Measurements from ENCODE around the gene PAIP2.
"Not testable (repeated sequence)": the region's sequence is repeated elsewhere in the genome, so short reads cannot be mapped to it uniquely, and the experiment has no call there.

PAIP2 gene

GRCh38 chr5:139371482-139372435 is 30.1 kb downstream of the PAIP2 start:
- H3K4me3 ChIP-seq (ENCODE audit: low read depth, low read length) = no peak overlapping the region
- no peak for DNase-seq (ENCODE audit: low read depth)

- DNase-seq (ENCODE audit: low read depth) = no peak
- H3K4me3 ChIP-seq (ENCODE audit: low read depth, low read length) = no peak overlapping the region
Measured at GRCh38 chr5:139374909-139375308, 33.3 kb downstream of the PAIP2 start.

DNA sequence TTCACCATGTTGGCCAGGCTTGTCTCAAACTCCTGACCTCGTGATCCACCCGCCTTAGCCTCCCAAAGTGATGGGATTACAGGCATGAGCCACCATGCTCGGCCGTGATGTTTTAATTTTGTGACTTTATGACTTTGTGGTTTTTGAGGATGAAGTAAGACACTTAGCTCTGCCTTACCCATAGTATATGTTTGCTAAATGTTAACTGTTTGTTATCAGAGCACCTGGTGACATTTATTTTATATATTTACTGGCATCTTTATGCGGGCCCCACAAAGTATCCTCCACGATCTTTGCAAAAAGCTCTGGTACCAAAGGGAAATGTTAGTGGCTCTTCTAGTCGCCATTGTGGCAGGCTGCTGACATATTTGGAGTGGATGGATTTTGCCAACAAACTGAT is 34.7 kb downstream of the PAIP2 start:
- H3K4me3 ChIP-seq (ENCODE audit: low read depth, low read length) = no peak overlapping the region
- DNase-seq (ENCODE audit: low read depth) = no peak

DNA sequence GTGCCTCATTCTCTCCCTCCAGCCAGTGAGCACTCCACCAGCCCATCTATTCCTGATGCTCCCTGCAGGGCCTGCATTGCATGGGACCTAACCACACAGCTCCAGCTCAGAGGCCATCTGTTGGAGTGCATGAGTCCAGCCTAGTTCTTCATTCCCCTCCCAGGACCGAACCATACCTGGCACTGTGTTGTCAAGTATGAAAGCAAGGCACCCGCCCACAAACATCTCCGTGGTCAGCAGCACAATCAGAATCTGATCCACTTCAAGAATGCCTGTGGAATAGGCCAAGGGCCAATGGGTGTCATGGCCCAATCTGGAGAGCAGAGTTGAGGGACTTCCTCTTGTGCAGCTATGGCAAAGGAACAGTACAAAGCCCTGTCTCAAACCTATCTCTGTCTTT is 35.6 kb downstream of the PAIP2 start:
- no peak overlapping the region for H3K4me3 ChIP-seq (ENCODE audit: low read depth, low read length)
- DNase-seq (ENCODE audit: low read depth) = no peak

DNA sequence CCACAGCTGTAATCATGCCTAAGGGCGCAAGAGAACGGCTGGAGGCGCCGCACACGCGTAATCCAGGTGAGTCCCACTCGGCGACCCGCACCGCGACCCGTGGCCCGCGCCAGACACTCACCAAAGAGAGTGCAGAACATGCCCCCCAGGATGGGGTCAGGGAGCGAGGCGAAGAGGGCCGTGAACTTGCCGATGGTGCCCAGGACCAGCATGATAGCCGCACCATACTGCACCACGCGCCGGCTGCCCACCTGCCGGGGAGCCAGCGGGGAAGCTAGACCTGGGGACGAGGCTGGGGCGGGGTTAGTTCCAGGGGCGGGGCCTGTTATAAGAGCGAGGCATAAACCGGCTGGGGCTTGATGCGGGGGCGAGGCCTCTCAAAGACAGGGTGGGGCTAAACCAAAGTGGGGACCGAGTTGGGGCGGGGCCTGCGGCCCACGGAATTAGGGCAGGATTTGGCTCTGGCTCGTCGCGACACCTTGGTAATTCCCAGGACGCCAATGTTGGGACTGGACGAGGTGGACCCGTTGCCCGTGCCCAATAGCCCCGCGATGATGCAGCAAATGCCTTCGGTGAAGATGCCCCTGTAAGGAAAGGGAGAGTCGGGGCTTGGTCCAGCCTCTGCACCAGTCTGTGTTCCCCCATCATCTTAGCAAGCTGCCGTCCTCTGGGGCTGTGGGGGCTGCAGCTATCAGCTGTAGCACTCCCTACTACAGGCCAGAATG is 36.6 kb downstream of the PAIP2 start:
- DNase-seq (ENCODE audit: low read depth) = no peak
- no peak overlapping the region for H3K4me3 ChIP-seq (ENCODE audit: low read depth, low read length)

- DNase-seq (ENCODE audit: low read depth) = no peak
Measured at GRCh38 chr5:139378941-139379361, 37.3 kb downstream of the PAIP2 start.

GRCh38 chr5:139379626-139380449 is 38.2 kb downstream of the PAIP2 start:
- no peak overlapping the region for H3K4me3 ChIP-seq (ENCODE audit: low read depth, low read length)
- no peak for DNase-seq (ENCODE audit: low read depth)

More at GRCh38 chr5:139378941-139379361, 37.3 kb downstream of the PAIP2 start:
- H3K4me3 ChIP-seq (ENCODE audit: low read depth, low read length) = no peak overlapping the region

DNA sequence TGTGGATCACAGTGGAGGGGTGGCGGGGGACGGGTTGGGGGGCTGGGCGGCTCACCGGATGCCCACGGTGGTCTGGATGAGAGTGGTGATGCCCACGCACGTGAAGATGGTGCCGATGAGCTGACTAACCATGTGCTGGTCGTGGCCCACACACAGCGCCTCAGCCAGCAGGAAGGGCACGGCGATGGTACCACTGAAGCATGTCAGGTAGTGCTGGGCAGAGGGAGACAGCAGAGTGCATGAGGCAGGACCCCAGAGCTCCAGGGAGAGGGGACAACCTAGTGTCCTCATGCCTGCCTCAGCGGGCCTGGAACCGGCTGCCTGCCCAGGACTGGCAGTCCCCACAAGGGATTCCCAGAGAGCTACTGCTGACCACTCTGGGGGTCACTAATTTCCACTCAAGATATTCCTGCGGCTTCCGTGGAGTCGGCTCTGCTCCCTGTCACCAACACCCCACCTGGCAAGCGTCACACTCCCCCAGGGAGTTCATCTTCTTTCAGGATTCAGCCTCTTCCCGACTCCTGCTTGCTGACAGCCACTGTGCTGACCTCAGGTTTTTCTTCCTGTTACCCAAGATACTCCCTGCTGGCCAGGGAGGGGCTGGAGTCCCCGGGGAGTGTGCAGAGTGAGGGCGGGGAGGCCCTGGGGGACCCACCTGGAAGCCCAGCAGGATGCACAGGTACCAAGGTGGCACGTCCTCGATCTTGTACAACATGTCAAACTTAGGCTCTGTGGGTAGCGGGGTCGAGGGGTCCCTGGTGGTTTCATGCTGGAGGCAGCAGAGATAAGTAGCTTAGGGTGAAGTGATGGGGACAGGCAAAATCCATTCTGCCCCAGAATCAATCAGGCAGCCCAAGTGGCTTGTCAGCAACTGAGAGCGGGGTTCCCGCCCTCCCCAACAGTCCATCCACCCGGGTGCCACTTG is 40.4 kb downstream of the PAIP2 start:
- no peak for DNase-seq (ENCODE audit: low read depth)
- no peak overlapping the region for H3K4me3 ChIP-seq (ENCODE audit: low read depth, low read length)

GRCh38 chr5:139382807-139383206 is 41.2 kb downstream of the PAIP2 start:
- H3K4me3 ChIP-seq (ENCODE audit: low read depth, low read length) = no peak overlapping the region

DNA sequence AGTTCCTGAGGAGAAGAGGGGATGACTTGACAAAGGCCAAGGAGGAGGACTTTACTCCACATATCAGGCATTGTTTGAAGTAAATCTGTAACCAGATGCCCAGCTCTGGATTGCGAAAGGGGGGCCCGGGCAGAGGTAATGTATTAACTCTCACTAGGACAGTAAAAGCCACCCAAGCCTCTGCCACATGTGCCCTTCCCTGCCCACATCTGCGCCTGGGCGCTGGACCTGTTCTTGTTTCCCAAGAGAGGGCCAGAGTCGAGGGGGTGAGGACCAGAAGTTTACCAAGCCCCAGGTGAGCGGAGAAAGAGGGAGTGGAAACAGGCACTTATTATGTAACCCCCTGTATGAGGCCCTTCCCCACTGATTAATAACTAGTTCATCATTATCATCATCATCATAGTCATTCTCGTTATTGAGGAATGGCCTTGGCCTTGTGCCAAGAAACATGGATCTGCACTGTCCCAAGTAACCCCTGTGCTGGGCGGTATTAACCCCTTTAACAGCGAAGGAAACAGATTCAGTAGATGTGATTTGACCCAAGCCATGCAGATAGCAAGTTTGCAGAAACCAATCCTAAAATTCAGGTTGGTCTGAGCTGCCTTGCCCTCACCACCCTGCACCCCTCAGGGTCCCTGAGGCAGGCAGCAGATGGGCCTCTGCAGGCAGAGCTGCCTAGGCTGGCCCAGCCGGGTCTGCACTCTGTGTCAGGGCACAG is 41.8 kb downstream of the PAIP2 start, which contains the start of gene SLC23A1:
Gene SLC23A1, minus strand, starts transcription at position 23 of the 718 bp plus-strand sequence. CDS start 44 bp downstream, outside the sequence.
- H3K4me3 ChIP-seq (ENCODE audit: low read depth, low read length) = no peak within 1 kb of the TSS

More at GRCh38 chr5:139382807-139383206, 41.2 kb downstream of the PAIP2 start:
- no peak for DNase-seq (ENCODE audit: low read depth)

DNA sequence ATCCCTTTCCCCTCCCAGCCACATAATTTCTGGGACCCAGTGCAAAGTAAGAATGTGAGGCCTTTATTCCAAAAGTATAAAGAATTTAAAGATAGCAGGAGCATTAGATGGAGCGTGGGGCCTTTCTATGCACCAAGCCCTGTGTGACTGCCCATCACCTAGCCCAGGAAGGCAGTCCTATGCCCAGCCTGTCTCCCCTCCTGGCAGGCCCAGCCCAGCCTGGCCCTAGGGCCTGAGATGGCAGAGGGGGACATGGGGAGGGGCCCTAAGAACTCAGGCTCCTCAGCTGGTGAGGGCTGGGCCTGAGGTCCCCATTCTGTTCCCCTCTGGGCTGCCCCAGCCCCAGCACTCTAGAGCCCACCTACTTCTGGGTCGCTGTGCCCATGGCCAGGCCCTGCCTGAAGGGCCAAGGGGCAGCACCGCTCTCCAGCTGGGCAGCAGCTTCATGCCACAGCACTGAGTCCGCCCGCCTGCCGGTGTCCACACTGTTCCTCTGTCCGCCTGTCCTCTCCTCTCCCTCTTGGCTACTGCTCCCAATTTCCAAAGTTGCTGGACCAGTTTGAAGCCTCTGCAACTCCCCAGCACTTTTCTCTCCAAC is 42.4 kb downstream of the PAIP2 start:
- DNase-seq (ENCODE audit: low read depth) = no peak
- H3K4me3 ChIP-seq (ENCODE audit: low read depth, low read length) = no peak overlapping the region

More for the DNA sequence above, 41.8 kb downstream of the PAIP2 start, which contains the start of gene SLC23A1:
- DNase-seq (ENCODE audit: low read depth) = no peak

GRCh38 chr5:139384591-139385051 is 43.0 kb downstream of the PAIP2 start:
- no peak for DNase-seq (ENCODE audit: low read depth)

GRCh38 chr5:139385061-139386049 is 43.7 kb downstream of the PAIP2 start:
- no peak for DNase-seq (ENCODE audit: low read depth)
- no peak overlapping the region for H3K4me3 ChIP-seq (ENCODE audit: low read depth, low read length)

More at GRCh38 chr5:139384591-139385051, 43.0 kb downstream of the PAIP2 start:
- H3K4me3 ChIP-seq (ENCODE audit: low read depth, low read length) = no peak overlapping the region

- no peak overlapping the region for H3K4me3 ChIP-seq (ENCODE audit: low read depth, low read length)
- DNase-seq (ENCODE audit: low read depth) = no peak
Measured at GRCh38 chr5:139386050-139386438, 44.4 kb downstream of the PAIP2 start.

GRCh38 chr5:139386956-139387355 is 45.3 kb downstream of the PAIP2 start:
- not testable (repeated sequence) for DNase-seq (ENCODE audit: low read depth); H3K4me3 ChIP-seq (ENCODE audit: low read depth, low read length)

GRCh38 chr5:139387611-139388197 is 46.0 kb downstream of the PAIP2 start:
- DNase-seq (ENCODE audit: low read depth) = no peak
- no peak overlapping the region for H3K4me3 ChIP-seq (ENCODE audit: low read depth, low read length)

All from skeletal muscle cell (primary cell).